Tibial nerve (tissue), 4 donors: Measurements from ENCODE around the gene STRN3. TPM values are rescaled to one million over a fixed set of nuclear protein-coding genes. Genes with fewer than 3 reads are reported as not detected.
A peak's percentile ranks its signal among the peaks of the same experiment; 100 is the strongest.
"Not testable (repeated sequence)": the region's sequence is repeated elsewhere in the genome, so short reads cannot be mapped to it uniquely, and the experiment has no call there.

ENCODE experiments used
- DNase-seq, 2 donors: peaks; one replicate each; pipeline ENCODE4 v3.0.0-alpha.2; 2019; ENCODE audit warnings: low spot score in 2 of 2
- H3K27ac ChIP-seq, 4 donors: fragments of 200-600 bp; sonication (generic) in 3 of 4; one replicate each; pipeline ENCODE4 v1.5.1; 2017 to 2019; ENCODE audit warnings: mild to moderate bottlenecking in 1 of 4
- H3K27me3 ChIP-seq, 2 donors: fragments of 200-600 bp; sonication (generic) in 1 of 2; one replicate each; pipeline versions ENCODE4 v1.5.1 to v1.6.0; 2017 to 2019
- H3K36me3 ChIP-seq, 3 donors: fragments of 200-600 bp; sonication (generic); one replicate each; pipeline ENCODE4 v1.5.1; 2018 to 2019
- H3K4me1 ChIP-seq, 4 donors: fragments of 200-600 bp; sonication (generic) in 3 of 4; one replicate each; pipeline ENCODE4 v1.5.1; 2017 to 2019
- H3K4me3 ChIP-seq, 4 donors: fragments of 200-600 bp; sonication (generic) in 3 of 4; one replicate each; pipeline ENCODE4 v1.5.1; 2017 to 2019; ENCODE audit warnings: mild to moderate bottlenecking in 1 of 4, moderate library complexity in 1 of 4
- H3K9me3 ChIP-seq, 4 donors: fragments of 200-600 bp; sonication (generic) in 3 of 4; one replicate each; pipeline ENCODE4 v1.5.1; 2017 to 2019
- EP300 ChIP-seq, 2 donors: sonication (generic); formaldehyde crosslinking; IDR thresholded peaks; one replicate each; pipeline ENCODE4 v1.6.1; 2017; ENCODE audit warnings: antibody characterized with exemption in 2 of 2, mild to moderate bottlenecking in 1 of 2
- POLR2A ChIP-seq, 2 donors: fragments of 450-650 bp; IDR thresholded peaks; one replicate each; pipeline ENCODE4 v1.6.1; 2017; ENCODE audit warnings: antibody characterized with exemption in 2 of 2, mild to moderate bottlenecking in 2 of 2, moderate library complexity in 2 of 2
- WGBS, 2 donors: methylation state at CpG; one replicate each; pipeline ENCODE4 v1.1.5; 2018; 5-methylcytosine and 5-hydroxymethylcytosine counted together
- total RNA-seq, 4 donors: library from RNA; depleted of rRNA; stranded (reverse); fragments of >200 nt; gene quantifications; one replicate each; pipeline ENCODE4 v1.1.0, GENCODE V29; 2016
- TF ChIP-seq, protein P1 (sequence below), 5 experiments: fragments of 200-600 bp in 3 of 5; fragments of 450-650 bp in 2 of 5; sonication (generic) in 3 of 5; IDR thresholded peaks; one replicate each; pipeline ENCODE4 v1.5.1; 2016 to 2019; ENCODE audit warnings: antibody characterized with exemption in 5 of 5, mild to moderate bottlenecking in 3 of 5, moderate library complexity in 2 of 5

Gene STRN3
- total RNA-seq, 4 donors from 2014 or later = 33.5 to 68.8 (median 57.0) TPM

DNA sequence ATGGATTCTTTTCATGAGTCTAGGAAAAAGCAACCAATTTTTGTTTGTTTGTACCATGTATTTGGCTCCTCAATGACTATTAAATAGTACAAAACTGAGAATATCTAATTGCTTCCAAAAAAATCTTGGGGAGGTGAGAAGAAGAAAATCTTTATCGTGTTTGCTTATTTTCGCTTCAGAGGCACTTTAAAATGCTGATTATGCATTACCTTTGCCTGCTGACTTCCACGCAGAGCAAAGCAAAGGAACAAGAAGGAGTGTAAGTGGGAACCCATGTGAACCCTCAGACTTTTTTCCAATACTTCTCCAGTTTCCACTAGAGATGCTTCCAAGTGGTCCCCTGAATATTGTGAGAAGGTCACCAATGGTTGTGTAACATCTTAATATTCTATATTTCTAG is 43.2 kb upstream of the STRN3 start:
- 90 to 92% methylated on average over 3 of the region's 3 CpGs for WGBS, 2 donors
- no peak for DNase-seq
- Histone ChIP-seq H3K4me1 (peaks cover 0 to 6% (median 0%) of the 10 kb centered on the region in 4 donors), H3K27ac (no peak overlapping the region), H3K4me3 (no peak overlapping the region), H3K36me3 (peaks cover 0 to 41% (median 0%) of the 10 kb centered on the region in 3 donors), H3K9me3 (no peaks in the 10 kb centered on the region), H3K27me3 (no peaks in the 10 kb centered on the region)
- no peak for TF ChIP-seq POLR2A (IDR thresholded peaks at IDR 0.05)
- no peak for TF ChIP-seq EP300 (IDR thresholded peaks at IDR 0.05)
- TF ChIP-seq, protein P1, sequence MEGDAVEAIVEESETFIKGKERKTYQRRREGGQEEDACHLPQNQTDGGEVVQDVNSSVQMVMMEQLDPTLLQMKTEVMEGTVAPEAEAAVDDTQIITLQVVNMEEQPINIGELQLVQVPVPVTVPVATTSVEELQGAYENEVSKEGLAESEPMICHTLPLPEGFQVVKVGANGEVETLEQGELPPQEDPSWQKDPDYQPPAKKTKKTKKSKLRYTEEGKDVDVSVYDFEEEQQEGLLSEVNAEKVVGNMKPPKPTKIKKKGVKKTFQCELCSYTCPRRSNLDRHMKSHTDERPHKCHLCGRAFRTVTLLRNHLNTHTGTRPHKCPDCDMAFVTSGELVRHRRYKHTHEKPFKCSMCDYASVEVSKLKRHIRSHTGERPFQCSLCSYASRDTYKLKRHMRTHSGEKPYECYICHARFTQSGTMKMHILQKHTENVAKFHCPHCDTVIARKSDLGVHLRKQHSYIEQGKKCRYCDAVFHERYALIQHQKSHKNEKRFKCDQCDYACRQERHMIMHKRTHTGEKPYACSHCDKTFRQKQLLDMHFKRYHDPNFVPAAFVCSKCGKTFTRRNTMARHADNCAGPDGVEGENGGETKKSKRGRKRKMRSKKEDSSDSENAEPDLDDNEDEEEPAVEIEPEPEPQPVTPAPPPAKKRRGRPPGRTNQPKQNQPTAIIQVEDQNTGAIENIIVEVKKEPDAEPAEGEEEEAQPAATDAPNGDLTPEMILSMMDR (IDR thresholded peaks at IDR 0.05) = no peak

DNA sequence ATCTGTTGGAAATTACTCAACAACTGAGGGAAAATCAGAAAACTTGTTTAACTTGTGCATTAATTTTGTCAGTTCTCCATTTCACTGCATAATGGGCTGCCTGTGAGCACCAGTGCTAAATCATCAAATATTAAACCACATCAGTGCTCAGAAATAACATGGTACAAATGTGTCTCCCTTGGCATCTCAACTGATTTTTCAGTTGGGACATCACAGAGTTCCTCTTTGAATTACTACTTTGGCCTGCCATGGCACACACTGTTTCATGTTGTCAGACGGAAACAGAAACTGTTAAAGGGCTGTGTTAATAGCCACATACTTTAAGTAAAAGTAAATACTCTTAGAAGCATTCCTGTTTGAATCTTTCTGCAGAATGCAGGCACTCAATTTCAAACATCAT is 42.1 kb upstream of the STRN3 start:
- no peak overlapping the region for H3K4me3 ChIP-seq
- 83 to 84% methylated on average over 1 of the region's 1 CpG for WGBS, 2 donors
- H3K36me3 ChIP-seq = peaks cover 0 to 34% (median 0%) of the 10 kb centered on the region in 3 donors
- H3K27me3 ChIP-seq = no peaks in the 10 kb centered on the region
- DNase-seq = peak in 1 of 2 donors; percentile 23
- H3K4me1 ChIP-seq = peaks cover 0 to 6% (median 0%) of the 10 kb centered on the region in 4 donors
- no peaks in the 10 kb centered on the region for H3K9me3 ChIP-seq
- peak overlapping the region in 1 of 4 donors; percentile 26 for H3K27ac ChIP-seq
- TF ChIP-seq, protein P1 (IDR thresholded peaks at IDR 0.05) = no peak
- TF ChIP-seq EP300 (IDR thresholded peaks at IDR 0.05) (peak in 1 of 2 donors; percentile 57), POLR2A (IDR thresholded peaks at IDR 0.05) (no peak)

GRCh38 chr14:31062908-31063307 is 36.7 kb upstream of the STRN3 start:
- H3K27ac ChIP-seq, H3K9me3 ChIP-seq, DNase-seq, H3K4me1 ChIP-seq, H3K36me3 ChIP-seq, H3K4me3 ChIP-seq, H3K27me3 ChIP-seq: not testable (repeated sequence)
- WGBS, 2 donors = 89 to 90% methylated on average over 8 of the region's 8 CpGs

GRCh38 chr14:31060253-31060875 is 34.2 kb upstream of the STRN3 start:
- Histone ChIP-seq H3K27ac (no peak overlapping the region), H3K27me3 (no peaks in the 10 kb centered on the region), H3K4me3 (no peak overlapping the region), H3K36me3 (no peaks in the 10 kb centered on the region), H3K9me3 (no peaks in the 10 kb centered on the region), H3K4me1 (no peaks in the 10 kb centered on the region)
- TF ChIP-seq EP300 (IDR thresholded peaks at IDR 0.05) = no peak
- TF ChIP-seq POLR2A (IDR thresholded peaks at IDR 0.05) = no peak
- TF ChIP-seq, protein P1 (IDR thresholded peaks at IDR 0.05) = no peak
- DNase-seq = no peak
- 75 to 89% methylated on average over 6 of the region's 6 CpGs for WGBS, 2 donors

DNA sequence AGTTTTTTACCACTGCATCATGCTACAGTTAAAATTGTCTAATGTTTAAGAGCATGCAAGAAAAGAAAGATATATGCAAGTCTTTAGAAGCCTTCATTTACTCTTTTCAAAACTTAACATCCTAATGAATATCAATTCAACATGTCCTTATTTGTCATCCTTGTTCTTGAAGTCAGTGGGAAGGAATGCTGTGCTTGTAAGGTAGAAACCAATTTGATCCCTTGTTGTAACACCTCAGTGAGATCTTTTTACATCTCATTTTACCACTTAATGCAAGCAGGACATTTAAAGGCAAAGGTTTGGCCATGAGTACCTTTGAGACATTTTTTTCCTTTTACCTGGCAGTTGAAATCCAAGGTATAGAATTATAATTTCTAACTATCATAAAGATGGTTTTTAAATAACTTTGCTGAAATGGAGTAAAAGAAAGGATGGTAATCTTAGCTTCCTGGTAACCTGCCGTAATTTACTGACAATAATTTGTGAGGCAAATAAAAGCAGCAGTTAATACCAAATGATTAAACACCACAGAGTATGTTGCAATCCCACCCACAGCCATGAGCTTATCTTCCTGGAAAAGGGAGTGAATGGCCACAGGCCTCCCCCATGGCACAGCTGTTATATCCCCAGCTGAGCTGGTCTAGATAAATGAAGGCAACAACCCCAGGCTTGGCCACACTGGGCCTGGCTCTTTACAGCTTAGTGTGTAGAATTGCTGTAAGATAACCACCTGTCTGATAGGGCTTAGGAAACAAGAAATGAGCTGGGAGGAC is 33.2 kb upstream of the STRN3 start:
- DNase-seq = peak in 1 of 2 donors; percentile 25
- TF ChIP-seq POLR2A (IDR thresholded peaks at IDR 0.05) = no peak
- TF ChIP-seq, protein P1 (IDR thresholded peaks at IDR 0.05) = no peak
- no peak for TF ChIP-seq EP300 (IDR thresholded peaks at IDR 0.05)
- H3K9me3 ChIP-seq = no peaks in the 10 kb centered on the region
- no peaks in the 10 kb centered on the region for H3K27me3 ChIP-seq
- WGBS, 2 donors = 80 to 82% methylated on average over 1 of the region's 1 CpG
- no peaks in the 10 kb centered on the region for H3K4me1 ChIP-seq
- no peak overlapping the region for H3K4me3 ChIP-seq
- H3K27ac ChIP-seq = no peak overlapping the region
- H3K36me3 ChIP-seq = no peaks in the 10 kb centered on the region
